Right kidney (tissue), 1 donor: ENCODE data around the gene ATF6B.
A peak's percentile ranks its signal among the peaks of the same experiment; 100 is the strongest.
"Not testable (repeated sequence)": the region's sequence is repeated elsewhere in the genome, so short reads cannot be mapped to it uniquely, and the experiment has no call there.

Experiments
- DNase-seq: peaks from one replicate; pipeline ENCODE4 v3.0.0-alpha.2; 2016

ATF6B gene

GRCh38 chr6:32163559-32164258, 35.7 kb upstream of the ATF6B start:
- DNase-seq = no peak

- DNase-seq = no peak
These were observed 30.0 kb upstream of the ATF6B start for GRCh38 chr6:32158052-32158451.

GRCh38 chr6:32156891-32157290, 28.8 kb upstream of the ATF6B start:
- DNase-seq = no peak

GRCh38 chr6:32154514-32155161, 26.6 kb upstream of the ATF6B start:
- peak; percentile 88 for DNase-seq

GRCh38 chr6:32153564-32154513, 25.8 kb upstream of the ATF6B start, which contains the start of gene PPT2:
Gene PPT2 (plus strand): TSS chr6:32154141. CDS start chr6:32154595, 454 bp downstream.
- peak; percentile 89 for DNase-seq

GRCh38 chr6:32152769-32153563, 24.9 kb upstream of the ATF6B start:
- DNase-seq = peak; percentile 67

GRCh38 chr6:32151863-32152768, 24.1 kb upstream of the ATF6B start, which contains the start of gene PRRT1:
Gene PRRT1 (minus strand): TSS chr6:32151939. CDS start chr6:32151827, 112 bp downstream.
- peak; percentile 44 for DNase-seq

- peak; percentile 36 for DNase-seq
These were observed 23.3 kb upstream of the ATF6B start for GRCh38 chr6:32151181-32151862.

GRCh38 chr6:32149932-32150870, 22.2 kb upstream of the ATF6B start:
- peak; percentile 57 for DNase-seq

GRCh38 chr6:32149092-32149755, 21.2 kb upstream of the ATF6B start:
- DNase-seq = no peak

GRCh38 chr6:32148289-32149091, 20.4 kb upstream of the ATF6B start:
- DNase-seq = peak; percentile 79

GRCh38 chr6:32147401-32148132, 19.5 kb upstream of the ATF6B start:
- DNase-seq = no peak

GRCh38 chr6:32146687-32147086, 18.6 kb upstream of the ATF6B start:
- no peak for DNase-seq

- no peak for DNase-seq
These were observed 18.2 kb upstream of the ATF6B start for GRCh38 chr6:32146287-32146686.

GRCh38 chr6:32144238-32144637, 16.2 kb upstream of the ATF6B start:
- not testable (repeated sequence) for DNase-seq

- no peak for DNase-seq
These were observed 12.5 kb upstream of the ATF6B start for GRCh38 chr6:32140420-32141046.
